NCI-H774 (cell line): ENCODE measurements around the gene PFKL.
A peak's percentile ranks its signal among the peaks of the same experiment; 100 is the strongest.

Source experiments
- DNase-seq: peaks from one replicate; lab custom pipeline; 2025; lab: John Stamatoyannopoulos, UW

The PFKL gene

GRCh38 chr21:44299458-44300261 lies at the start of gene PFKL:
Gene PFKL (plus strand): TSS chr21:44300053. CDS start chr21:44300106, 53 bp downstream.
- DNase-seq: peak; percentile 8

- DNase-seq: no peak
Observed at GRCh38 chr21:44253832-44254710, 45.8 kb upstream of the PFKL start.

GRCh38 chr21:44255511-44255981 lies 44.3 kb upstream of the PFKL start:
- no peak for DNase-seq

- DNase-seq: no peak
Observed at GRCh38 chr21:44258056-44258725, 41.7 kb upstream of the PFKL start.

- no peak for DNase-seq
Observed at GRCh38 chr21:44259082-44259705, 40.7 kb upstream of the PFKL start.

- no peak for DNase-seq
Observed at GRCh38 chr21:44260066-44260465, 39.8 kb upstream of the PFKL start.

GRCh38 chr21:44260791-44261631 lies 38.8 kb upstream of the PFKL start:
- DNase-seq: no peak

GRCh38 chr21:44261675-44262295 lies 38.1 kb upstream of the PFKL start, which contains the start of gene DNMT3L:
Gene DNMT3L (minus strand): TSS chr21:44261897. CDS start chr21:44261259, 638 bp downstream.
- no peak for DNase-seq

- DNase-seq: no peak
Observed at GRCh38 chr21:44262338-44263056, 37.4 kb upstream of the PFKL start.

- no peak for DNase-seq
Observed at GRCh38 chr21:44263221-44263760, 36.6 kb upstream of the PFKL start.

- DNase-seq: no peak
Observed at GRCh38 chr21:44263768-44264167, 36.1 kb upstream of the PFKL start.

- no peak for DNase-seq
Observed at GRCh38 chr21:44265734-44266270, 34.1 kb upstream of the PFKL start.

- DNase-seq: no peak
Observed at GRCh38 chr21:44267655-44268142, 32.2 kb upstream of the PFKL start.

- DNase-seq: no peak
Observed at GRCh38 chr21:44269090-44269489, 30.8 kb upstream of the PFKL start.

GRCh38 chr21:44271558-44272283 lies 28.1 kb upstream of the PFKL start:
- no peak for DNase-seq

- no peak for DNase-seq
Observed at GRCh38 chr21:44272284-44272858, 27.5 kb upstream of the PFKL start.

GRCh38 chr21:44273046-44273445 lies 26.8 kb upstream of the PFKL start:
- no peak for DNase-seq

- no peak for DNase-seq
Observed at GRCh38 chr21:44275041-44275440, 24.8 kb upstream of the PFKL start.
